Panc1 (cell line): ENCODE results near the gene TRAPPC2L. TPM values are rescaled to one million over a fixed set of nuclear protein-coding genes. Genes with fewer than 3 reads are reported as not detected.

Experiments
- ATAC-seq: fragments of 200-7000 bp; cut with Tn5 transposase; 2 replicates; pipeline ENCODE4 v1.9.1; 2020; ENCODE audit warnings: mild to moderate bottlenecking, moderate library complexity
- BruUV-seq: library from RNA; stranded (reverse); fragments of 400-500 nt; replicated peaks from 2 replicates; lab custom pipeline; 2021; lab: Mats Ljungman, UMichigan
- CTCF ChIA-PET: fragments of 300-600 bp; sonication (Branson Sonifier 250); formaldehyde crosslinking; loops from one replicate; lab custom pipeline; 2022; ENCODE audit warnings: antibody characterized with exemption; lab: Charles Lee
- POLR2A ChIA-PET: fragments of 300-600 bp; sonication (Branson Sonifier 250); formaldehyde crosslinking; loops from one replicate; lab custom pipeline; 2022; ENCODE audit warnings: antibody characterized with exemption; lab: Charles Lee
- DNase-seq: peaks from one replicate; pipeline ENCODE4 v3.0.0-alpha.2; 2010; ENCODE audit warnings: low read depth, low spot score
- H3K27ac ChIP-seq: 2 replicates; pipeline ENCODE4 v1.5.1; 2011; ENCODE audit warnings: mild to moderate bottlenecking, low read length, inconsistent platforms
- H3K27me3 ChIP-seq: fragments of 200-500 bp; sonication (Bioruptor generic); 2 replicates; pipeline ENCODE4 v1.6.0; 2014; ENCODE audit warnings: low read length, inconsistent platforms; ENCODE audit not compliant: control insufficient read depth, insufficient read depth
- H3K36me3 ChIP-seq: fragments of 200-500 bp; sonication (Bioruptor generic); 2 replicates; pipeline ENCODE4 v1.5.1; 2014; ENCODE audit warnings: inconsistent platforms, mild to moderate bottlenecking, low read length, moderate library complexity; ENCODE audit not compliant: control insufficient read depth, insufficient read depth
- H3K4me1 ChIP-seq: 2 replicates; pipeline ENCODE4 v1.5.1; 2011; ENCODE audit warnings: inconsistent platforms, mild to moderate bottlenecking, low read length, moderate library complexity; ENCODE audit not compliant: control insufficient read depth, insufficient read depth
- H3K4me3 ChIP-seq, 2 experiments: 2 replicates each; pipeline ENCODE4 v1.5.1; 2011 to 2012; ENCODE audit warnings: low read depth in 2 of 2, low read length in 2 of 2, mild to moderate bottlenecking in 2 of 2, inconsistent platforms in 1 of 2, moderate library complexity in 1 of 2
- H3K9me3 ChIP-seq: fragments of 200-500 bp; sonication (Bioruptor generic); 2 replicates; pipeline ENCODE4 v1.5.1; 2014; ENCODE audit warnings: low read depth, mild to moderate bottlenecking, inconsistent platforms, low read length, moderate library complexity; ENCODE audit not compliant: control insufficient read depth, insufficient read depth
- CTCF ChIP-seq: fragments of 450-650 bp; IDR thresholded peaks from 2 replicates; pipeline ENCODE4 v1.5.1; 2017; ENCODE audit warnings: mild to moderate bottlenecking
- POLR2AphosphoS5 ChIP-seq: IDR thresholded peaks from 2 replicates; pipeline ENCODE4 v1.6.1; 2012; ENCODE audit warnings: mild to moderate bottlenecking, low read depth, low read length, moderate library complexity
- REST ChIP-seq, 2 experiments: IDR thresholded peaks; 2 replicates each; pipeline ENCODE4 v1.6.1; 2011 to 2012; ENCODE audit warnings: low read depth in 2 of 2, control low read depth in 1 of 2, low read length in 1 of 2, mild to moderate bottlenecking in 1 of 2, moderate library complexity in 1 of 2; ENCODE audit not compliant: insufficient read depth in 1 of 2
- SIN3A ChIP-seq: IDR thresholded peaks from 2 replicates; pipeline ENCODE4 v1.6.1; 2012; ENCODE audit warnings: low read depth, mild to moderate bottlenecking, low read length, moderate library complexity, borderline replicate concordance; ENCODE audit not compliant: insufficient read depth
- TCF7L2 ChIP-seq: IDR thresholded peaks from 2 replicates; pipeline ENCODE4 v1.6.1; 2011; ENCODE audit warnings: mild to moderate bottlenecking, low read depth, low read length, inconsistent platforms
- in situ Hi-C: cut with HindIII; loops from 2 replicates; pipeline ENCODE4 v1.10.0; 2016; ENCODE audit warnings: low sequenced_read_pairs, low pct_unique_long_range_greater_than_20kb
- intact Hi-C: fragments of 100-400 bp; cut with micrococcal nuclease; formaldehyde crosslinking; loops from one replicate; pipeline ENCODE4 v1.10.0; 2022; ENCODE audit not compliant: unreplicated experiment
- total RNA-seq: library from RNA; stranded (reverse); gene quantifications from one replicate; pipeline ENCODE4 v1.2.1, GENCODE V29; 2021; ENCODE audit not compliant: unreplicated experiment

The TRAPPC2L gene
- total RNA-seq, 1 experiment from 2014 or later = 73.8 TPM

GRCh38 chr16:88854306-88855111, 2.4 kb upstream of the TRAPPC2L start:
- CTCF ChIA-PET = no interaction called here
- peaks cover 9% of the 10 kb centered on the region; the same call in 1 of the 2 replicates for H3K4me1 ChIP-seq

GRCh38 chr16:88855176-88855575, 1.8 kb upstream of the TRAPPC2L start:
- TSS peak; percentile 77 for BruUV-seq

More at GRCh38 chr16:88854306-88855111, 2.4 kb upstream of the TRAPPC2L start:
- no peak overlapping the region for H3K27ac ChIP-seq
- H3K36me3 ChIP-seq = peaks cover 6% of the 10 kb centered on the region; the same call in 1 of the 2 replicates
- no peaks in the 10 kb centered on the region for H3K9me3 ChIP-seq
- in situ Hi-C loops = no loop called here
- no peak for ATAC-seq
- POLR2A ChIA-PET = no interaction called here
- no TSS peak for BruUV-seq
- no peak overlapping the region for H3K4me3 ChIP-seq
- TF ChIP-seq SIN3A (no peak), CTCF (no peak), POLR2AphosphoS5 (no peak), REST (IDR thresholded peaks at IDR 0.05; ENCODE audit: insufficient read depth in 1 of 2, low read depth in 2 of 2, low read length in 1 of 2) (no peak), TCF7L2 (no peak)
- intact Hi-C loops = no loop called here
- no peaks in the 10 kb centered on the region for H3K27me3 ChIP-seq
- DNase-seq = no peak

More at GRCh38 chr16:88855176-88855575, 1.8 kb upstream of the TRAPPC2L start:
- DNase-seq = no peak
- no peak overlapping the region; the same call in 1 of the 2 replicates for H3K27ac ChIP-seq
- H3K36me3 ChIP-seq = peaks cover 6% of the 10 kb centered on the region; the same call in 1 of the 2 replicates
- no peak overlapping the region; a peak in 1 of 4 replicates for H3K4me3 ChIP-seq
- in situ Hi-C loops = no loop called here
- POLR2A ChIA-PET = no interaction called here
- H3K27me3 ChIP-seq = no peaks in the 10 kb centered on the region
- peaks cover 9% of the 10 kb centered on the region; the same call in 1 of the 2 replicates for H3K4me1 ChIP-seq
- ATAC-seq = no peak
- H3K9me3 ChIP-seq = no peaks in the 10 kb centered on the region
- no peak for TF ChIP-seq TCF7L2
- TF ChIP-seq POLR2AphosphoS5 = no peak
- TF ChIP-seq REST (IDR thresholded peaks at IDR 0.05; ENCODE audit: insufficient read depth in 1 of 2, low read depth in 2 of 2, low read length in 1 of 2) = no peak
- no peak for TF ChIP-seq CTCF
- CTCF ChIA-PET = no interaction called here
- intact Hi-C loops = no loop called here
